ENCODE measurements around the gene BRSK2. TPM values are rescaled to one million over a fixed set of nuclear protein-coding genes. Genes with fewer than 3 reads are reported as not detected.
"Not testable (repeated sequence)": the region's sequence is repeated elsewhere in the genome, so short reads cannot be mapped to it uniquely, and the experiment has no call there.

The BRSK2 gene
- total RNA-seq, 1 donor from 2014 or later: 0.59 TPM

DNA sequence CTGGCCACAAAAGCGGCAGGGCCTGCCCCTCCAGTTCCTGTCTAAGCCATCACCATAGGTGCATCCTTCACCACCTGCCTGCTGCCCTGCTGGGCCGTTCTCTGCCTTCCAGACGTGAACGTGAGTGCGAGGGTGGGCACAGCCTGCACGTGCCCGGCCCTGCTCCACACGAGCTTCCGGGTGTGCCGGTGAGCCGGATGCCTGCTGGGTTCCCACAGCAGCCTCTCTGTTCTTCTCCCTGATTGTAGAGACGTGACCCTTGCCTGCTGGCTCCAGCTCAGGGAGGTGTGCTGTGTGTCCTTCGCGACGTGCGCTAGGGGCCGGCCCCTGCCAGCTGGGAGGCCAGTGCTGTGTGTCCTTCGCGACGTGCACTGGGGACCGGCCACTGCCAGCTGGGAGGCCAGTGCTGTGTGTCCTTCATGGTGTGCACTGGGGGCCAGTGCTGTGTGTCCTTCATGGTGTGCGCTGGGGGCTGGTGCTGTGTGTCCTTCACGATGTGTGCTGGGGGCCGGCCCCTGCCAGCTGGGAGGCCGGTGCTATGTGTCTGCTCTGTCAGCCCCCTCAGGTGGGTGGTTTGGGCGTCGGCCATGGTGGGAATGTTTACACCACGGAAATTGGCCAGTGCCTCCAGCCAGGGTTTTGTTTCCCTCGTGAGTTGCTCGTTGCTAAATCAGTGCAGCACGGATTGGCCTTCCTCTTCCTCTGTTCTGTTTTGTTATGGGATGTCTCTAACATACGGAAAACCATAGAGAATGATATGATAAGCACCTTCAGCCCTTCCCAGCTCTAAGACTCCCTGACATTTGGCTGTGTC, 35.4 kb upstream of the BRSK2 start:
- DNase-seq: no peak

DNA sequence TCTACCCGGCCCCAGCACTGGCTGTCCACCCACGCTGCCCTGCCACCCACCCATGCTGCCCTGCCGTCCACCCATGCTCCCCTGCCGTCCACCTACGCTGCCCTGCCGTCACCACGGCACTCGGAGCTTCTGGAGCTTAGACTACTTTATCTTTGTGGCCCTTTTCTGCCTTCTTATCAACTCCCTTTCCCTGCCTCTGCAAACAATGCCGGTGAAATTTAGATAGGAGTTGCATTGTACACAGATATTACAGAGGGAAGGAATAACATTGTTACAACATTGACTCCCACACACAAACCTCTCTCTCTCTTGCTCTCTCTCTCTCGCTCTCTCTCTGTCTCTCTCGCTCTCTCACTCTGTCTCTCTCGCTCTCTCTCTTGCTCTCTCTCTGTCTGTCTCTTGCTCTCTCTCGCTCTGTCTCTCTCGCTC, 33.7 kb upstream of the BRSK2 start:
- no peak for DNase-seq

DNA sequence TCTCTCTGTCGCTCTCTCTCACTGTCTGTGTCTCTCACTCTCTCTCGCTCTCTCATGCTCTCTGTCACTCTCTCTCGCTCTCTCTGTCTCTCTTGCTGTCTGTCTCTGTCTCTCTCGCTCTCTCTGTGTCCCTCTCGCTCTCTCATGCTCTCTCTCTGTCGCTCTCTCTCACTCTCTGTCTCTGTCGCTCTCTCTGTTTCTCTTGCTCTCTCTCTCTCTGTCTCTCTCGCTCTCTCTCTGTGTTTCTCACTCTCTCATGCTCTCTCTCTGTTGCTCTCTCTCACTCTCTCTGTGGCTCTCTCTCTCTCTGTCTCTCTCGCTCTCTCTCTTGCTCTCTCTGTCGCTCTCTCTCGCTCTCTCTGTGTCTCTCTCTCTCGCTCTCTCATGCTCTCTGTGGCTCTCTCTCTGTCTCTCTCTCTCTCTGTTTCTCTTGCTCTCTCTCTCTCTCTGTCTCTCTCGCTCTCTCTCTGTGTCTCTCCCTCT, 33.2 kb upstream of the BRSK2 start:
- DNase-seq: no peak

DNA sequence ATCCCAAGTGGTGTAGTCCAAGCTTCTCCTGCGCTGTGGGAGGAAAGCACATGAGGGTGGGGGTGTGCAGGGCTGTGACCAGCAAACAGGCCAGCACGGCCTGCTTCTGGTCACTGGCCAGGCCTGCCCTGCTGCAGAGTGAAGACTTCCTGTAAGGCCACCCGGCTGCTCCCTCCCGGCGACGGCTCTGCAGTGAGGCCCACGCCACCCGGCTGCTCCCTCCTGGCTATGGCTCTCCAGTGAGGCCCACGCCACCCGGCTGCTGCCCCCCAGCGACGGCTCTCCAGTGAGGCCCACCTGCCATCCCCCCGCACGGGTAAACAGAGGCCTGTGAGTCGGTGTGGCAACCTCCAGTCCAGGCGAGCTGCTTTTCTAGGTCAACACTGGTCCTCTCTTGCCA, 31.4 kb upstream of the BRSK2 start:
- DNase-seq: no peak

DNA sequence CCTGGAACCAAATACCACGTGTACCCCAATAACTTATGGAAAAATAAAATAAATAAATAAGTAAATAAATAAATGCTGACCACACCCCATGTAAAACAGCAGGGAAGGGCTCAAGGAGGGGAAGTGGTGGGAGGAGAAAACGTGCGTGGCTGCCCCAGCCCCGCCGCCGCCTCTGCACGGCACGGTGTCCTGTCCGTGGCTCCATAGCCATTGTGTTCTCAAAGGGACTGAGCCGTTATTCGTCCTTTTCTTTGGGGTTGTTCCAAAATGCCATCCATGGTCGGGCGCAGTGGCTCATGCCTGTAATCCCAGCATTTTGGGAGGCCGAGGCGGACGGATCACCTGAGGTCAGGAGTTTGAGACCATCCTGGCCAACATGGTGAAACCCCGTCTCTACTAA, 30.8 kb upstream of the BRSK2 start:
- not testable (repeated sequence) for DNase-seq

DNA sequence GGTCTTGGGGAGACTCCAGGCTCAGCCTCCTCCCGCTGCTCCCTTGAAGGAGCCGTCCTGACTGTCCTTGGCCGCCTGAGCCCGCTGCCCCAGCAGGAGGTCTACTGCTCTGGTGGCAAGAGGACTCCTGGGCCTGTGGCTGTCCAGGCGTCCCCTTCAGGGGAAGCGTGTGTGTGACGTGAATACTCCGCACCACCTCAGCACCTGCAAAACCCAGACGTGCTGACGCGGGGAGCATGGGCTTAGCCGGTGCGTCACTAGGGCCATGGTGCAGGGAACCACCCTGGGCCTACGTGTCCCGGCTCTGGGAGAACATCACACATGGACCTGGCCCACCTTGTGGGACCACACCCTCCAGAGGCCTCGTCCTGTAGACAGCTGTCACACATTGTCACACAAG, 30.2 kb upstream of the BRSK2 start:
- no peak for DNase-seq

DNA sequence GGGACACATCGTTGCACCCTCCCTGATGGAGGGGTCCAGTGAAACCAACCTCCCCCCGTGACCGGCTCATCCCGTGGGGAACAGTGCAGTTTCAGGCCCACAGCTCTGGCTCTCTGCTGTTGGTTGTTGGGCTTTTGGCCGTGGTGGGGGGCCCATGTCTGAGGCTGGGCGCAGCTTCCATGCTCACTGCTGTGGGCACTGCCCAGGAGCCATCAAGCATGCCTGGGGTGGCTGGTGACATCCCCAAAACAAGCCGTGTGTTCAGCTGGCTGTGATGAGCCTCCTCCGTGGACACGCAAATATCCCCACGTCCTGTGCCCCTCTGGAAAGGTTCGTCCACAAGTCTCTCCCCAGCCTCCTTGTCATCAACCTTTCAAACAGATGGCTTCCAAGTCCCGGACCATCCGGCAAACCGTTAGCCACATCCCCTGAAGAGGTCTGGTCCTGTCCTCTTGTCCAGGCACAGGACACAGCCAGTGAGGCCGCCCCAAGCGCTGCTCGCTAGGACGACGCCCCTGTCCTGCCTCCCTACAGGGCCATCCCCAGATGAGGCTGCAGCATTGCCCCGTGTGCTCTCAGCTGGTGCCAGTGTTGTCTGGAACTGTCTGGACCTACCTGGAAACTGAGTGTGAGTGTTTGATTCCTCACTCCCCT, 29.4 kb upstream of the BRSK2 start:
- DNase-seq: no peak

DNA sequence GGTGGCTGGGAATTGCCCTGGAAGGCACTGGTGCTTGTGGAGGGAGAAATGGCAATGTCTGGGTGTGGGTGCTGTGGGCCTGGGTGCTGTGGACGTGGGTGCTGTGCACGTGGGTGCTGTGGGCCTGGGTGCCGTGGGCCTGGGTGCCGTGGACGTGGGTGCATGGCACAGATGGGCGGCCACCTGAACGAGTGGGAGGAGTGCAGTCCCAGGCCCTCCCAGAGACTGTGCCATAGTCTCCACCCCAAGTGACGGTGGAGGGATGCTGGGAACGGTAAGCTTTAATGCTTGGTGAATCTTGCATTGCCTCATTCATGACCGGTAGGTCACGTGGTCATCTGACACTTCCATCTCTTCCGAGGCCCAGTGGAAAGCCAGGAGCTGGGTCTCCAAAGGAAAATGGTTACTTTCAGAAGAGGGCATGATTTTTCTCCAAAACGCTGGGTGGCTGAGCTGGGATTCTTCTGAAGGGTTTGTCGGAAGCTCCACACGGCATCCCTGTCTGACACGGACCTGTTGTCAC, 28.8 kb upstream of the BRSK2 start:
- no peak for DNase-seq

DNA sequence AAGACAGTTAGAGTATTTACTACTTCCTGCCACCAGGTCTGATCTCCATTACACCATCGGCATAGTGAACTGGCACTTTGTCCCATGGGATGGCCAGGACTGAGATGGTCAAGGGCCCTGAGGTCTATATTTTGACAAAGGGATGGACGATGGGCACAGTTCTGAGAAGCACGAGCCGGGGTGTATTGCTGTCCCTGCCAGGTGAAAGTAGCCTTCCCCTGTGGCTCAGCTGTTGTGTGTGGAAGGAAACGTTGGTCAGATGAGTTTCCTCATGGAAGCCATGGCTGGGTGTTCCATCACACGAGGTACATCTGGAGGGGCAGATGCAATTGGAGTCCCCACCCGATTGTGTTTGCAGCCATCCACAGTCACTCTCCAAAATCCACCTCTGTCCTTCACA, 27.9 kb upstream of the BRSK2 start:
- DNase-seq: no peak

DNA sequence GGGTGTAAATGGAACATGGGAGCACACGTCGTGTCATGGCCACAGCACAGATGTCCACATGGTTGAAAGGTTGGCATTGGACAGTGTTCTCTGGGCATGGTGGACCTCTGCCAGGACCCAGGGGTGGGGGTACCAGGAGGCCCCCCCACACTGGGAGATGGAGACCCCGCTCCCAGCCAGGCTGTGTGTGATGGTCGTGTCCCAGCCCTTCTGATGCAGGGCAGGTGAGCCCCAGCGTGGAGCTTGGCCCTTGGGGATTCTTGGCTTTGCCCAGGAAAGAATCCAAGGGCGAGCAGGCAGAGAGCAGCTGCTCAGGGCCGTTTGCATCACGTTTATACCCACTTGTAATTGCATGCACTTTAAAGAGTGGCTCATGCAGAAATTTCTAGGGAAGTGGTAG, 22.0 kb upstream of the BRSK2 start:
- no peak for DNase-seq

DNA sequence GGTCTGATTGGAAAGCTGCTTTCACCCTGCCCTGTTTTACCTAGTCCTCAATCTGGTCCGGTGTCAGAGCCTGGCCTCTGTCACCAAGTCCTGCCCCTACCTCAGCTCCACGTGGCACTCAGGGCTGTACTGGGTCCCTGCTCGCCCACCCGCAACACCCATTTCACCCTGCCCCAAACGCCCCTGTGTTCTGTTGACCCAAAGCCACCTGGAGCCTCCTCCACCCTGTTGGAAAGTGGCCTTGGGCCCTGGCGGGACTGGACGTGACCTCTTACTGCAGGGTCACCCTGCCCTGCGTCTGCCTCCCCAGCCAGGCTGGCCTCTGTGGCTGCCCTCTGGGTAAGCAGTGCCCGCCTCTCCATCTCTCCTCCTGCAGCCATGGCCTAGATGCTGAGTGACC, 21.5 kb upstream of the BRSK2 start:
- no peak for DNase-seq

DNA sequence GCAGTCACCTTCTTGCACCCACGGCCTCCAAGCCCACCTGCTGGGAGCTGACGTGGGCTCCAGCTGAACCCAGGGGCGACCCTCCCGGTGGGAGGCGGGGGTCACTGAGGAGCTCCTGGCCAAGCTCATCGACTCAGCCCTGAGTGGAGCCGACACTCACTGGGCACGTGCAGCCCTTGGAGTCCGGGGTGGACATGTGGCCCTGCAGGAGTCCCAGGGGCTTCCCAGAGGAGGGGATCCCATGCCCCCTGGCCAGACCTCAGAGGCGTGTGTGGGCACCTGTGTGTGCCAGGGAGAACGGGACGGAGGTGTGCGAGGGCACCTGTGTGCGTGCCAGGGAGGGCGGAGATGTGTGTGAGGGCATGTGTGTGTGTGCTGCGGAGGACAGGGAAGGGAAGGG, 20.8 kb upstream of the BRSK2 start:
- DNase-seq: no peak

DNA sequence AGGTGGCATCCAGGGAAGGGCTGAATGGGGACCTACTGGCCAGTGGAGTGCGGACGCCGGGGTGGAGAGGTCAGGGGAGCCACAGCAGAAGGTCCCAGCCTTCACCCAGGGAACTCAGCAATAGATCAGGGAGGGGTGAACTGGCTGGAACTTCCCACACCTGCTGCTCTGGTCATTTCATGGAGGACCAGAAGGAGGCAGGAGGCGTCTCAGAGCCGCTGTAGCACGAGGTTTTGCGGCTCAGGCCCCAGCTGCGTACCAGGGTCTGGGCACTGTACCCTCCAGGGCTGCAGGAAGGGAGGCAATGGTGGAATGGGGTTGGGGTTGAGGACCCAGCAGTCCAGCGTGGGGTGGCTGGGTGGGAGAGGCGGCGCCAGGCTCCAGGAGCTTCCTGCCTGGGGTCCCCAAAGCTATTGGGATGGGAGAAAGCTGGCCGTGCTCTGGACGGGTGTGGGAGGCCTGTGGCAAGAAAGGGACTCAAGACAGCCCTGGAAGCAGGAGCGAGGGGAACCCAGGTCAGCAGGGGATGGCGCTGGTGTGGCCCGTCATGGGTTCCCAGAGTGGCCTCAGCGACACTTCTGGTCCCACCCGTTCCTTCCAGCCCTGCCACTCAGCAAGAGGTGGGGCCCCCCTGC, 20.2 kb upstream of the BRSK2 start:
- DNase-seq: no peak

DNA sequence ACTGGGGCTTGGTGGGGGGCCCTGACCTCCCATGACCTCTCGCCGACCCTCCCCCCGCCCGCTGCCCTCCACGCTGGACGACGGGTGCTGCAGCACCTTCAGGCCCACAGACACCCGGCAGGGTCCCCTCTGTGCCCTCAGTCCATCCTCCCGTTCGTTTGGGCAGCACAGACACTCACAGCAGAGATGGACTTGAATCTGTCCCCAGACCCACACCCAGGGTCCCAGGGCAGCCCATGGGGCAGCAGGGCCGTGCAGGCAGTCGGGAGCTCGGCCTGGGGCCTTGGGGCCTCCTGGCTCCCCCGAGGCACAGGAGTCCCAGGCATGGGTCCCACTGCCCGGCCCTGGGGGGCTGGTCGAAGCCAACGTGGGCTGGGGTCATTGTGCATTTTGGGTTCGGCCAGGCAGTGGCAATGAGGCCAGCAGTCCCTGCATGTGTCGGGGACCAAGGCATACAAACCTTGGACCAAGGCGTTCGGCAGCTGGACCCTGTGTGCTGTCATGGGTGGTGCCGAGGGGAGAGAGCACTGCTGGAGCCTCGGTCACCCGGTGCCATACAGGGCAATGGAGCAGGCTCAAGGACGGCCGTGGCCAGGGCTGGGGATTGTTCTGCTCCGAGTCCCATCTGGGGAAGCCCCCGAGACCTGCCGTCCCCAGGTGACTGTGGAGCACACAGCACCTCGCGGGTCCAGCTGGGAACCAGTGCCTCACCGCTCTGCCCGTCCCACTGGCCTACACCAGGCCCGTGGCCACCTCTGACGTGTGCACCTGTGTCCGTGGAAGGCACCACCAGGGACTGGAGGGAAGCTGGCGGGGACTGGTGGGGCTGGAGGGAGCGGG, 19.3 kb upstream of the BRSK2 start:
- DNase-seq: no peak

DNA sequence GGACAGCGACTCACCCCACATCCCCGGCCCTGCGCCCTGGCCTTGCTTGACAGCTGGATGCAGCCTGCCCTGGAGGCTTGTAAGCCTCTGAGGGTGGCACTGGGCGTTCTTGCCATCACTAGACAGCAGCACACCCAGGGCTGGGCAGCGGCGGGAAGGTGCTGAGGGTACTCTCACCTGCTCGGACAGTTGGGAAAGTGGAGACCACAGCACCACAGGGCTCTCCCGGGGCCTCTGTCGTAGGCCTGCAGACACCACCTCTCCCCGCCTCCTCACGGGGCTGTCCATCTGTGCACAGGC, 18.8 kb upstream of the BRSK2 start:
- DNase-seq: no peak

DNA sequence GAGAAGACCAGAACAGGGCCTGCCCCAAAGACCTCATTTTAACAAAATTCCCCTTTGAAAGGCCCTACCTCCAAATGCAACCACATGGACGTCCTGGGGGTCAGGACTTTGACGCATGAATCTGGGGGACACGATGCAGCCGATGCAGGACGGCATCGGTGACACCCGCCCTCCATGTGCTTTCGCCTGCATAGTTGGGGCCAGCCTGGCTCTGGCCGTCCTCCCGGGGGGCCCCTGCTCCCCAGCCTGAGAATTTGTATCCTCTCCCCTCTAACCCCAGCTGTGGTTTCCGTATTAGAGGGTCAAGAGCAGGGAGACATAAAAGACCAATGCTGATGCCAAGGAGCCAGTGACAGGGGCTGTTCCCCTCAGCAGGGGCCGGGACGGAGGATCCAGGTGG, 18.4 kb upstream of the BRSK2 start:
- no peak for DNase-seq

DNA sequence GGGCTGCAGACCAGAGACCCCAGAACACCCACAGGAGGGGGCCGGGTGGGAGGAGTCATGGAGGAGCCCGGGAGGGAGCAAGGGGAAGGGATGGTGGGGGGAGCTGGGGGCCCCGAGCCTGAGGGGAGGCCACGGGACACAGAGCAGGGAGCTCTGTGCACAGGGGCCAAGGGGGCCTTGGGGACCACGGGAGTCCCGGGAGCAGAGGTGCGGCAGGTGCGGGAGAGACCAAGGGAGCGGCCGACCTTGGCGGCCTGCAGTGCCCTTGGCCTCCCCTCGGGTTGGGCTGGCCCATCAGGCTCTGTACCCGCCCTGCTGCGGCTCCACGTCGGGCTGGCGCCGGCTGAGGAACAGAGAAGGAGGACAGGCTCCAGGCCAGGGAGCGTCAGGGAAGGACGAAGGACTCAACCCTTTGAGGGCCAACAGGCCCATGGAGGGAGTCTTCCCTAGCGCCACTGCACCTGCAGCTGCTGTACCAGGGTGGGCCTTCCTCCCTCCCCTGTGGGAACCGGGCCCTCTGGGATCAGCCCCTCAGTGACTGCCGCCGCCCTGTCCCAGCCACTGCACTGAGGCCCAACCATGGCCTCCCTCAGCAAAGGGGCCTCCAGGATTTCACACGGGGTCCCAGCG, 17.8 kb upstream of the BRSK2 start:
- no peak for DNase-seq

DNA sequence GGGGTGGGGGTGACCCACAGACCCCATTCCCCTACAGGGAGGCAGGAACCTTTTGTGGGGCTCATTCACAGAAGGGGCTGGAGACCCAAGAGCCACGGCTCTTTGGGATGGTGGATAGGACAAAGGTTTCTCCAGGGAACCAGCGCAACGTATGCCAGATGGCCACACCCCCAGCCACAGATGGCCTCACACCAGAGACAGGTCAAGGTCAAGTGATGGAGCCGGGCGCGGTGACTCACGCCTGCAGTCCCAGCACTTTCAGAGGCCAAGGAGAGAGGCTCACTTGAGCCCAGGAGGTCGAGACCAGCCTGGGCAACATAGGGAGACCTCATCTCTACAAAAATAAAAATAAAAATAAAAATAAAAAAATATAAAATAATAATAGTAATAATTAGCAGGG, 17.1 kb upstream of the BRSK2 start:
- DNase-seq: no peak

DNA sequence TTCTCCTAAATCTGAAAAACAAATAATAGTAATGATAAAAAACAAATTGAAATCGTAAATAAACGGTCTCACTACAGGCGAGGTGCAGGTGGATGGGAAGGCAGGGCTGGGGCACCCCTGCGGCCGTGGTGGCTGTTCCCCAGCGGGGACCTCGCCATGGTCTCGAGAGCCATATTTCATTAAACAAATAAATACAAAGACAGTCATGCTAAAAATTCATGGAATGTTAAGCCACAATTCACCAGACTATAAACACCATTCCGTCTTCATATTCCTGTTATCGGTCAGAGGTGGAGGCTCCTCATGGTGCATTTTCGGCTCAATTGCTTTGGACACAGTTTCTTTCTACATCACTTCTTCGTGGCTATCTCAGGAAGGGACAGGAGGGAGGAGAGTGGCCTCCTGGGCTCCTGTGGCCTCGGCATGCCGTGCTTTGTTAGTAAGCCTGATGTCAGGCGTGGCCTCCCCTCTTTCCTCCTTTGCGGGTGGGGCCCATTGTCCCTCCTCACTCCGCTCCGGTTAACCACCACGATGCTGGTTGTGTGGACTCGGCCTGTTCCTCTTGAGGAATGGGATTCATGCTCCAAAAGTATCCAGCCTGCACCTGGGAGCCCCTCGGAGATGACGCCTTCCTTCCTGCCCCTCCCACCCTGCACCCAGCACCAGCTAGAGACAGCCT, 16.1 kb upstream of the BRSK2 start:
- DNase-seq: no peak

DNA sequence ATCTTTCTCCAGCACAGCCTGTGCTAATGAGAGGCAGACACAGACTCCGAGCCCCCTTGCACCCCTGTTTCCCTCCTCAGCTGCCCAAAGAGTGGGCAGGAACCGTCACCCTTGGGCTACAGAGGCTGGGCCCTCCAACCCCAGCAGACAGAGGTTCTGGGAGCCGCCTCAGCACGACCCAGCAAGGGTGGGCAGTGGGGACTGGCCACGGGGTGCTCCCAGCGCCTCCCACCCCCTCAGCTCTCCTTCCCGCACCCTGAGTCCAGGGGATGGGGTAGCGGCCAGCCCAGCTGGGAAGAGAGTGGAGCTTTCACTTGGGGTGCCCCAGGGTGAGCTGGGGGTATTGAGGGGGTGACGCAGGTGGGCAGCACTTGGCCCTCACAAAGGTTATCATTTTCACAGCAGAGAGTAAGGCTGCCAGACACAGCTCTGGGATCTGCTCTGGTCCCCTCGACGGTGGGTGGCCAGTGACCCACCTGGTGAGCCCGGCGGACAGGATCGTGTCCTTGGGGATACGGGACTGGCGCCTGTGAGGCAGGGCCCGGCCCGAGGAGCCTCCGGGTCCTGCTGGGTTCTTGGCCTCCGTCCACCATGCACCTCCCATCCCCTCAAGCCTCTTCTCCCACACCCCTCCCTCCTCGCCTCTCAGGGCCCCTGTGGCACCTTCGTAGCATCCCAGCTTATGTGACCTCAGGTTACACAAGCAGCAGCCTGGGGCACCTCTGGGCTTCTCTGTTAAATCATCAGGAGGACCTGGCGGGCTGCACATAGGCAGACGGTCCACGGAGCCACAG, 14.4 kb upstream of the BRSK2 start:
- no peak for DNase-seq

DNA sequence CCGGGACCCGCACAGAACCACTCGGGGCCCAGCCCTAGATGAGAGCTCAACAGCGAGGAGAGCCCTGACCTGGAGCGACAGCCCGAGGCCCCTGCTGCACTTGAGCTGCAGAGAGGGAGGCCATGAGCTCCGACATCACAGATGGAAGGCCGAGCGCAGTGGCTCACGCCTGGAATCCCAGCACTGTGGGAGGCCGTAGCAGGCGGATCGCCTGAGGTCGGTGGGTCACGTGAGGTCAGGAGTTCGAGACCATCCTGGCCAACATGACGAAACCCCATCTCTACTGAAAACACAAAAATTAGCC, 13.8 kb upstream of the BRSK2 start:
- DNase-seq: no peak
